GM23338 (cell line): ENCODE measurements around the gene GABPB1. TPM values are rescaled to one million over a fixed set of nuclear protein-coding genes. Genes with fewer than 3 reads are reported as not detected.

Experiments
- ATAC-seq: fragments of 200-7000 bp; cut with Tn5 transposase; 3 replicates; pipeline ENCODE4 v1.9.1; 2020
- DNase-seq: peaks from one replicate; pipeline ENCODE4 v3.0.0-alpha.2; 2015; ENCODE audit warnings: low spot score
- H2AFZ ChIP-seq: fragments of 200-600 bp; sonication (generic); 2 replicates; pipeline ENCODE4 v1.8.0; 2016; ENCODE audit warnings: antibody characterized with exemption, mild to moderate bottlenecking, moderate library complexity
- H3F3A ChIP-seq: fragments of 200-600 bp; sonication (generic); replicated peaks from 2 replicates; pipeline ENCODE4 v1.8.0; 2017; ENCODE audit warnings: antibody characterized with exemption, mixed run types, low read depth
- H3K27ac ChIP-seq: fragments of 200-600 bp; sonication (generic); 2 replicates; pipeline ENCODE4 v1.6.1; 2016; ENCODE audit warnings: low read depth
- H3K27me3 ChIP-seq: fragments of 200-600 bp; sonication (generic); 2 replicates; pipeline ENCODE4 v1.8.0; 2016; ENCODE audit warnings: mild to moderate bottlenecking, mixed run types, moderate library complexity; ENCODE audit not compliant: insufficient read depth
- H3K36me3 ChIP-seq: fragments of 200-600 bp; sonication (generic); 2 replicates; pipeline ENCODE4 v1.8.0; 2016; ENCODE audit warnings: mild to moderate bottlenecking; ENCODE audit not compliant: insufficient read depth
- H3K4me1 ChIP-seq: fragments of 200-600 bp; sonication (generic); 2 replicates; pipeline ENCODE4 v1.8.0; 2016; ENCODE audit warnings: mild to moderate bottlenecking, moderate library complexity; ENCODE audit not compliant: insufficient read depth
- H3K4me2 ChIP-seq: fragments of 200-600 bp; sonication (generic); 2 replicates; pipeline ENCODE4 v1.7.1; 2017; ENCODE audit warnings: mixed run types
- H3K4me3 ChIP-seq: fragments of 200-600 bp; sonication (generic); 2 replicates; pipeline ENCODE4 v1.6.1; 2016; ENCODE audit warnings: mixed run types
- H3K79me2 ChIP-seq: fragments of 200-600 bp; sonication (generic); replicated peaks from 2 replicates; pipeline ENCODE4 v1.8.0; 2017; ENCODE audit warnings: mild to moderate bottlenecking; ENCODE audit not compliant: insufficient read depth
- H3K9me2 ChIP-seq: fragments of 200-600 bp; sonication (generic); 2 replicates; pipeline ENCODE4 v1.8.0; 2017; ENCODE audit not compliant: insufficient read depth
- H4K20me1 ChIP-seq: fragments of 200-600 bp; sonication (generic); replicated peaks from 2 replicates; pipeline ENCODE4 v1.8.0; 2017; ENCODE audit warnings: mild to moderate bottlenecking; ENCODE audit not compliant: insufficient read depth
- H3K27ac Mint-ChIP-seq: 2 replicates; pipeline ENCODE4 v1.8.0; 2020; ENCODE audit warnings: inconsistent platforms, mild to moderate bottlenecking, moderate library complexity, mixed read lengths
- H3K27me3 Mint-ChIP-seq: 3 replicates; pipeline ENCODE4 v1.8.0; 2022; ENCODE audit warnings: low read depth, mild to moderate bottlenecking, moderate library complexity, mixed read lengths, inconsistent platforms; ENCODE audit not compliant: insufficient read depth, poor library complexity
- H3K36me3 Mint-ChIP-seq: 3 replicates; pipeline ENCODE4 v1.8.0; 2021; ENCODE audit warnings: low read depth, mild to moderate bottlenecking, inconsistent platforms, moderate library complexity, mixed read lengths
- H3K4me1 Mint-ChIP-seq: 3 replicates; pipeline ENCODE4 v1.8.0; 2020; ENCODE audit warnings: mild to moderate bottlenecking, inconsistent platforms, mixed read lengths
- H3K4me3 Mint-ChIP-seq: 3 replicates; pipeline ENCODE4 v1.8.0; 2021; ENCODE audit warnings: moderate library complexity, mild to moderate bottlenecking, inconsistent platforms, mixed read lengths
- H3K9me3 Mint-ChIP-seq: 3 replicates; pipeline ENCODE4 v1.8.0; 2020; ENCODE audit warnings: moderate library complexity, mild to moderate bottlenecking, inconsistent platforms, mixed read lengths
- CREB1 ChIP-seq: fragments of 250-450 bp; sonication (Bioruptor Pico); IDR thresholded peaks from 2 replicates; pipeline ENCODE4 v1.5.0; 2020; ENCODE audit warnings: low read depth, mild to moderate bottlenecking, moderate library complexity
- EZH2phosphoT487 ChIP-seq: fragments of 200-600 bp; sonication (generic); IDR thresholded peaks from one replicate; pipeline ENCODE4 v1.8.1; 2018; ENCODE audit warnings: antibody characterized with exemption; ENCODE audit not compliant: unreplicated experiment
- JUNB ChIP-seq: IDR thresholded peaks from one replicate; pipeline ENCODE4 v1.6.1; 2016; ENCODE audit warnings: antibody characterized with exemption; ENCODE audit not compliant: unreplicated experiment
- NANOG ChIP-seq: IDR thresholded peaks from 2 replicates; pipeline ENCODE4 v1.6.1; 2016; ENCODE audit warnings: antibody characterized with exemption, borderline replicate concordance
- POLR2AphosphoS5 ChIP-seq: IDR thresholded peaks from 2 replicates; pipeline ENCODE4 v1.6.1; 2016; ENCODE audit warnings: antibody characterized with exemption, low read depth
- REST ChIP-seq: IDR thresholded peaks from one replicate; pipeline ENCODE4 v1.6.1; 2018; ENCODE audit warnings: antibody characterized with exemption; ENCODE audit not compliant: unreplicated experiment
- STAT1 ChIP-seq: IDR thresholded peaks from one replicate; pipeline ENCODE4 v1.6.1; 2016; ENCODE audit warnings: antibody characterized with exemption; ENCODE audit not compliant: unreplicated experiment
- ZNF114 ChIP-seq: fragments of 250-450 bp; sonication (Bioruptor Pico); IDR thresholded peaks from 2 replicates; pipeline ENCODE4 v1.5.0; 2020; ENCODE audit warnings: mild to moderate bottlenecking, moderate library complexity
- ZNF331 ChIP-seq: fragments of 250-450 bp; sonication (Bioruptor Pico); IDR thresholded peaks from 2 replicates; pipeline ENCODE4 v1.5.0; 2020; ENCODE audit warnings: low read depth, mild to moderate bottlenecking, moderate library complexity
- ZNF462 ChIP-seq: fragments of 250-450 bp; sonication (Bioruptor Pico); IDR thresholded peaks from 2 replicates; pipeline ENCODE4 v1.5.0; 2020; ENCODE audit warnings: mild to moderate bottlenecking, moderate library complexity
- polyA plus RNA-seq: library from polyadenylated mRNA; unstranded; fragments of >200 nt; fragmentation: Nextera tagmentation; extraction: Ambion mirVana; gene quantifications from 2 replicates; pipeline ENCODE4 v1.2.1, GENCODE V29; 2016
- total RNA-seq: library from RNA; depleted of rRNA; stranded (reverse); fragments of >200 nt; shearing (Covaris generic); gene quantifications from 2 replicates; pipeline ENCODE4 v1.2.3, GENCODE V29; 2014

The GABPB1 gene
- total and polyA plus RNA-seq, 2 experiments from 2014 or later, result 34.4 to 53.9 TPM

GRCh38 chr15:50289749-50290148, 65.2 kb downstream of the GABPB1 start:
- Histone ChIP-seq H2AFZ (no peak overlapping the region), H3K27ac (no peak overlapping the region), H4K20me1 (no peaks in the 10 kb centered on the region), H3K27me3 (no peaks in the 10 kb centered on the region), H3K36me3 (0 out of 2 replicates have a peak, but pooled peaks cover 13% of the 10 kb centered on the region), H3K79me2 (no peaks in the 10 kb centered on the region), H3K4me3 (no peak overlapping the region), H3F3A (no peaks in the 10 kb centered on the region), H3K4me2 (no peak overlapping the region), H3K9me2 (no peaks in the 10 kb centered on the region), H3K4me1 (no peaks in the 10 kb centered on the region)
- no peak for ATAC-seq
- DNase-seq, result no peak
- no peaks in the 10 kb centered on the region for H3K27me3 Mint-ChIP-seq
- H3K4me1 Mint-ChIP-seq, result no peaks in the 10 kb centered on the region
- H3K9me3 Mint-ChIP-seq, result no peaks in the 10 kb centered on the region
- H3K36me3 Mint-ChIP-seq, result peaks cover 26% of the 10 kb centered on the region; the same call in 2 of the 3 replicates
- no peak for TF ChIP-seq CREB1
- no peak for TF ChIP-seq JUNB
- TF ChIP-seq ZNF114 (CRISPR knock-in tag), result no peak
- TF ChIP-seq POLR2AphosphoS5, result no peak
- TF ChIP-seq NANOG, result no peak
- no peak for TF ChIP-seq EZH2phosphoT487
- TF ChIP-seq ZNF462, result no peak
- no peak for TF ChIP-seq ZNF331
- no peak for TF ChIP-seq STAT1
- TF ChIP-seq REST, result no peak
- H3K27ac Mint-ChIP-seq, result no peak overlapping the region
- H3K4me3 Mint-ChIP-seq, result no peak overlapping the region
